Retinal pigment epithelial cell (primary cell): ENCODE results near the gene CPED1.

ENCODE experiments used
- DNase-seq: peaks from one replicate; pipeline ENCODE4 v3.0.0-alpha.2; 2010; ENCODE audit warnings: low read depth
- H3K4me3 ChIP-seq: 2 replicates; pipeline ENCODE4 v1.5.1; 2011; ENCODE audit warnings: mild to moderate bottlenecking, low read length, control low read depth, moderate library complexity
- CTCF ChIP-seq: conservative IDR thresholded peaks from 2 replicates; pipeline ENCODE4 v1.5.1; 2011; ENCODE audit warnings: low read depth, low read length, control low read depth, inconsistent platforms

Gene CPED1

DNA sequence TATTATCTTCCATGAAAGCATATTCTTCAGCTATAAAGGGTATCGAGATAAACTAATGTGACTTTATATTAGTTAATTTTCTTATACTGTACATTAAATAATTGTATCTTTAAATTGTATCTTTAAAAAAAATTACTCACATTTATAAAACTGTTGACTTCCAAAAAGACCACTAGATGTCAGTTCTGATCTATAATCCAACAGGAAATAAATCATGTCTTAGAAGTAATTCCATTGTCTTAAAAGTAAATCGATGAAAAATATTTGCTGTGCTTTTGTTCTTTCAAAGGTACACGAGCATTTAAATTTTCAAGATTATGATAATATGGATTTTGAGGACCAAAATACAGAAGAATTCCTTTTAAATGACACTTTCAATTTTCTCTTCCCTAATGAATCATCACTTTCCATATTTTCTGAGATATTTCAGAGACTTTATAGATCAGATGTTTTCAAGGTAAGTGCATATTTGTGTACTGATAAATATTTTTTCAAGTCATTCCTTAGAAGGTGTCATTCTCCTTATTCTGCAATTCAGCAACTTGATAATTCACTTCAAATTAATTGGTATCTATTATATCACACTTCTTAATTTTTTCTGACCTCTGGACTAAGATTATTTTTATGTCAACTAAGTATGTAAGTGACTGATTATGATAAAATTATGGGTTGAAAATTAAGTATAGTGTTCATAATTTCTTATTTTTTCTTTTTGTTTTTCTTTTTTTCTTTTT, 138.5 kb downstream of the CPED1 start:
- DNase-seq, result no peak
- peak; percentile 33 for TF ChIP-seq CTCF
- no peak overlapping the region for H3K4me3 ChIP-seq

GRCh38 chr7:121132940-121133339, 144.4 kb downstream of the CPED1 start:
- TF ChIP-seq CTCF, result no peak
- no peak overlapping the region for H3K4me3 ChIP-seq
- DNase-seq, result no peak

- no peak for DNase-seq
- no peak for TF ChIP-seq CTCF
- H3K4me3 ChIP-seq, result no peak overlapping the region
These were observed 144.9 kb downstream of the CPED1 start for GRCh38 chr7:121133444-121133843.

DNA sequence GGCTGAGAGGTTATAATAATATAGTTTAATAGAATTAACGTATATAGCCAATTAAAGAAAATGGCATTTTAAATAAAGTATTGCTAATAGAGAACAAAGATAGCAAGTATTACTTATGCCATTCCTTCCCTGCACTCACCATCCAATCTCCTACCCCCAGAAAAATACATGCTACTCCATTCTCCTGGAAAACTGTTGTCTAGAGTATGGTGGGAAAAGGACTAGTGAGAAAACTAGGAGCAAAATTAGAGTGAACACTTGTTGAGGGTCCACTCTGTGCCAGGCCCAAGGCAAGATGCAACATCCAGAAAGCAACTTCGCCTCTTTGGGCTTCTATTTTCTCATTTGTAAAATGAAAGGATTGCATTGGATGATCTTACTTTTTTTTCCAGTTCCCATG, 149.1 kb downstream of the CPED1 start:
- no peak overlapping the region for H3K4me3 ChIP-seq
- DNase-seq, result no peak
- no peak for TF ChIP-seq CTCF

DNA sequence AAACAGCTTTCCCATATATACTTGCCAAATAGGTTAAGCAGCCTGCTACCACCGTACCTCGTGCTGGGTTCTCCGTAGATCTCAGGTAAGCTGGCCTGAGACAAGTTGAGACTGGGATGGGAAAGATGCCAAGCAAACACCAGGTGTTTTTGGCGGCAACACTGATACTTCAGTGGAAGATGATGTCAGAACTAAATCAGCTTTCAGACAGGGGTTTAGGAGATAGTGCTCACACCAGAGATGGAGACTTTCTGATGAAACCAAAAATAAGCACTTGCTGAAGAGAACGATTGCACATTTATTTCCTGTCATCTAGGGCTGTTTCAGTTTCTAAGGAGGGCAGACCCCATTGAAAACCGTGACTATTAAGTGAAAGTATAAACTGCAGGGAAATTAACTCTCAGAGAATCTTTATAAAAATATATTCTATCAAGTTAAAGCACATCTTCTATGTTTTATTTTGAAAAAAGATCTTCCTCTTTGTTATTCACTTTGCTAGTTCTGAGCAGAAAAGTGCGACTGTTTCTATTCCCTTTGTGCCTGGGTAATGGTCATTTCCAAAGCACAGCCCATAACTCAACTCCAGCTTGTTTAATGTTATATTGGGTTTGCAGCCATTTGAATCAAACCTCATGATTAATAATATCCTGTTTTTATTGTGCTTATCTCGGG, 149.9 kb downstream of the CPED1 start:
- no peak for TF ChIP-seq CTCF
- no peak for DNase-seq

DNA sequence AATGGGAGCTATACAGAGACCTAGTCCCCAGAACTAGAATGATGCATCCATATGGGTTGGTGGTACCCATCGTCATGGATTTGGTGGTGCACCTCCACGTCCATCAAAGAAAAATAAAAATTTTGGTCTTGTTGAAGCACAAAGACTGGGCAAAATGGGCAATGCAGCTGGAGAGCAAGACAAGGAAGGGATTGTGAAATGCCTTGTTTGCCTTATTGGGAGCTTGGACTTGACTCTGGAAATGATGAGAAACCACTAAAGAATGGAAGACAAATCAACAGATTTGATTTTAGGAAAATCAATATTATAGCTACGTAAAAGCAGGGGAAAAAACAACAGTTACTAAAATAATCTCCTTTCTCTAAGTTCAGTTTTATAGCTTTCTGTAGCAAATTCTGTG, 150.9 kb downstream of the CPED1 start:
- no peak overlapping the region for H3K4me3 ChIP-seq
- no peak for DNase-seq
- no peak for TF ChIP-seq CTCF

More for the DNA sequence above, 149.9 kb downstream of the CPED1 start:
- H3K4me3 ChIP-seq, result no peak overlapping the region

DNA sequence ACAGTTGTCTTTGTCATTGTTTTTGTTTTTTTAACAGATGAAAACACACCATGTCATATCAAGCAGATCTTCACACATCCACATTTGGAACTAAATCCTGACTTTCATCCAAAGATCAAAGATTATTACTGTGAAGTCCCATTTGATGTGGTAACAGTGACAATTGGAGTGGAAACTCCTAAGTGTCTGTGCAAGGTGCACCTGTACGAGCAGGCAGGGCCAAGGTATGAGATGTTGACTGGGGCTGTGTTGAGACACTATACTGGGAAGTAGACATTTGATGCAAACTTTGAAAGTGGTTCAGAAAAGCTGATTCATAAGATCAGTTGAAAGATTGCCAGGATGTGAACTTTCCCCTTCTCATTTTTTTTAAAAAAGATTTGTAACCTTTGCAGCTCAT, 152.3 kb downstream of the CPED1 start:
- H3K4me3 ChIP-seq, result no peak overlapping the region
- TF ChIP-seq CTCF, result no peak
- DNase-seq, result no peak
